Hepatocyte (in vitro differentiated cells): Measurements from ENCODE around the gene CYP11A1.

Source experiments
- CTCF ChIP-seq: fragments of 200-600 bp; sonication (generic); IDR thresholded peaks from 2 replicates; pipeline ENCODE4 v1.5.1; 2016; ENCODE audit warnings: antibody characterized with exemption, mild to moderate bottlenecking; ENCODE audit not compliant: poor library complexity
- EZH2 ChIP-seq: fragments of 200-600 bp; sonication (generic); IDR thresholded peaks from 2 replicates; pipeline ENCODE4 v1.6.1; 2016; ENCODE audit warnings: antibody characterized with exemption, mild to moderate bottlenecking, borderline replicate concordance
- EZH2phosphoT487 ChIP-seq: fragments of 200-600 bp; sonication (generic); IDR thresholded peaks from one replicate; pipeline ENCODE4 v1.6.1; 2018; ENCODE audit warnings: antibody characterized with exemption, mild to moderate bottlenecking, low read depth, moderate library complexity; ENCODE audit not compliant: unreplicated experiment, severe bottlenecking

GRCh38 chr15:74377831-74378766 is 10.7 kb upstream of the CYP11A1 start:
- TF ChIP-seq EZH2 (no peak), CTCF (no peak), EZH2phosphoT487 (no peak)
